NOMO-1 (cell line): Measurements from ENCODE around the gene KRTAP10-10.
"Not testable (repeated sequence)": the region's sequence is repeated elsewhere in the genome, so short reads cannot be mapped to it uniquely, and the experiment has no call there.

ENCODE experiments used
- DNase-seq, 2 experiments: peaks; one replicate each; lab custom pipeline; 2025; ENCODE audit not compliant: unreplicated experiment in 2 of 2; lab: John Stamatoyannopoulos, UW

Gene KRTAP10-10

DNA sequence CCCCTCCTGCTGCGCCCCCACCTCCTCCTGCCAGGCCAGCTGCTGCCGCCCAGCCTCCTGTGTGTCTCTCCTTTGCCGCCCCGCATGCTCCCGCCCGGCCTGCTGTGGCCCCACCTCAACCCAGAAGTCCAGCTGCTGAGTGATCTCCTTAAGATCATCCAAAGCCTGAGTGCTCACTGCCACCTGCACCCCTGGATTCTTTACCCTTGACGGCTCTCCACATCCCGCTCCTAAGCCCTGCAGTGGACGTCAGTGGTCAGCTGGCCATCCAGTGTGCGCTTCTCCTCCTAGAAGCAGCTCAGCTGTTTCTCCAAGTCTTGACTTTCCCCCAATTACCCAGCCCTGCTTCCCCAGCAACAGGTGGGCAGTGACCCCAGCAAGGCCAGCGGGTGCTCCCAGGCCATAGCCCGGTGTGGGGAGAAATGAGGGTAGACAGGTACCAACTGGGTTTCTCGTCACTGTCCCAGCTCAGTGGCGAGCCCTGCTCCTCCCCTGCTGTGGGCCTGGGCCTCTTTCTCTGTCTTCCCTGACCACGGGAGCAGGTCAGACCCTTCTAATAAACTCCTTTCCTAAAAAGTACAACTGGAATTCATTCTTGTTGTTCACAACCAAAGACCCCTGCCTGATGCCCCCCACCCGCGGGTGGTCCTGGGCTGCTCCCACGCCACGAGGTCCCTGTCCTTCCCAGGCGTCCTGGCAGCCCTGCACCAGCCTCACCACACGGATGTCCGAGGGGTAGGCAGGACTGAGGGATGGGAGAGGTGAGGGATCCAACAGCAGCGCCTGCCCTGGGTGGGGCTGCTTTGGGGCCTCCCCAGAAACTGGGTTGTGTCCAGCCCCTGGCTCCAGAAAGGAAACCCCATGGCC, 35.3 kb upstream of the KRTAP10-10 start:
- DNase-seq, result no peak

DNA sequence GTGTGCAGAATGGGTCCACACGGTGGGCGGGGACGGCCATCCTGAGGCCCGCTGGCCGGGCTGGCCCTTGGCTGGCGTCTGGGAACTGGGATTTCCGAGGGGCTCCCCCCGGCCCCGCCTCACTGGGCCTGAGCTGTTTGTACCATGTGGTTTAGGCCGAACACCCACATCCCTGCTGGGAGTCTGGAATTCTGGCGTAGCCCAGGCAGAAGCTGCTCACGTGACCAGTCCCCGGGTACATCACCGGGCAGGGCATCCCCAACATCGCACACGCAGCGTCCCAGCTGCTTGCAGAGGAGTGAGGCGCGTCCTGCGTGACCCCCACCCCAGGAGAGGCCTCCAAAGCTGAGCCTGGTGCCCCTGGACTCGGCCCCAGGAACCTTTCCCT, 34.7 kb upstream of the KRTAP10-10 start:
- no peak for DNase-seq

DNA sequence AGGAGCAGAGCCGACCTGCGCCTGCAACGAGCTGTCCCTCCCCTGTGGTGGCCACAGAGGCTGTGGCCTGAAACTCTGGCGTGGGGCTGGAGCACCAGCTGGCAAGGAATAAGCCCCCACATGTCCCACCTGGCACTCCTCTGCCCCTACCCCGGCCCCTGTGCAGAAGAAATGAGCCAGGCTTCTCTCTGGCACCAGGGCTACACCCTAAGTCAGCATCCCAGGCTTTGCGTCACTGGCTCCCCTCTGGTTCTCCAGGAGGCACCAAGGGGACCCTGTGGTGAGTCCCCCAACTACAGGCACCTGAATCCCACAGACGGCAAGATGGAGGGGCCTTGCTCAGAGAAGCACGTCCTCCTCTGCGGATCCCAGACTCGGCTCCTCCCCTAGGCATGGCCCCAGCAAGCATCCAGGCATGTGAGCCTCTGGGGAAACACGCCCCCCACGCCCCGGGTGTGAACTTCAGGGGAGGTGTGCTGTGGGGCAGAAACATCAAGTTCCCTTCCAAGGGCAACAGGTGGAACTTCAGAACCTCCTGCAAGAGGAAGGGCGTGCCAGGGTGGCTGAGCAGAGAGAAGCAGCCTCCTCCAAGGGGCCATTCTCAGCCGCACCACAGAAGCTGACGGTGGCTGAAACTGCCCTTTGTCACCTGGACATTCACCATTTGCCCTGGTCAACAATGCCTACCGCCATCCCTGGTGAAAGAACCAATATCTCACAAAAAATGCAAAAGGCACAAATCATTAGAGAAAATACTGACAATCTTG, 33.9 kb upstream of the KRTAP10-10 start:
- DNase-seq, result no peak

DNA sequence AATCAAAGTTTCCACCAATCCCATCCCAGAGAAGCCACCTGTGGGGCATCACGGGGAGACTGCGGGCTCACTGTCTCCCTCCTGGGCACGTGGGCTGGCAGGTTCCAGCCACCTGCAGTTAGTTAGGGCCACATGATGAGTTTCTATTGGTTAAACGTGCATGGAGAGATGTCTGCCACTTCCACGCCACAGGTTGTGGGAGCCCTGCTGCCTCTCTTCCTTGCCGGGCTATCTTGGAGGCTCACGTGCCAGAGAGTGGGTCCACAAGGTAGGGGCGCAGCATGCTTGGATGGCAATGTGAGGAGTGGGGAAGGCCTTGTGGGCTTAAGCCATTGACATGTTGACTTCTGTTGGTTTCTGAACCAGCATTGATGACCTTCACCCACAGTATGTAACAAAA, 33.2 kb upstream of the KRTAP10-10 start:
- DNase-seq, result no peak

DNA sequence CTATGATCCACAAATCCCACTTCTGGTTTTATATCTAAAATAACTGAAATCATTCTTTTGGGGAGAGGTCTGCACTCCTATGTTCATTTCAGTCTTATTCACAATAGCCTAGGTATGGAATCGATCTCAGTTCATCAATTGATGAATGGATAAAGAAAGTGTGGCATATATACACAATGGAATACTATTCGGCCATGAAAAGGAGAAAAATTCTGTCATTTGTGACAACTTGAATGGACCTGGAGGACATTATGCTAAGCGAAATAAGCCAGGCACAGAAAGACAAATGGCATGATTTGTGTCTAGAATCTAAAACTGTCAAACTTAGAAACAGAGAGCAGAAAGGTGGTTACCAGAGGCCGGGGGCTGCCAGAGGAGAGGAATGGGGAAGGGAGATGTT, 30.7 kb upstream of the KRTAP10-10 start:
- DNase-seq, result no peak

DNA sequence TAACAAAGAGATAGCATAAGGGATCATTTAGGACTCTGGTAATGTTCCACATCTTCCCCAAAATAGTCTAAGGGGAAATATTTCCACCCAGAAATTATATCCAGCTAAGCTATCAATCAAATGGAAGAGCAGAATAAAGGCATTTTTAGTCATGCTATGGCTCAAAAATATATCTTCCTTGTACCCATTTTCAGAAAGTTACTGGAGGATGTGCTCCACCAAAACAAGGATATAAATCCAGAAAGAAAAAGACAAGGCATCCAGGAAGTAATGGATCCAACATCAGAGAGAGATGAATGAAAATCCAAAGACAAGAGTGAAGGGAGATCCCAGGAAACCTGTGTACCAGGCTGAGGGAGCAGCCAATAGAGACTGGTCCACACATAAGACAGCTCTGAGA, 28.0 kb upstream of the KRTAP10-10 start:
- DNase-seq, result no peak

DNA sequence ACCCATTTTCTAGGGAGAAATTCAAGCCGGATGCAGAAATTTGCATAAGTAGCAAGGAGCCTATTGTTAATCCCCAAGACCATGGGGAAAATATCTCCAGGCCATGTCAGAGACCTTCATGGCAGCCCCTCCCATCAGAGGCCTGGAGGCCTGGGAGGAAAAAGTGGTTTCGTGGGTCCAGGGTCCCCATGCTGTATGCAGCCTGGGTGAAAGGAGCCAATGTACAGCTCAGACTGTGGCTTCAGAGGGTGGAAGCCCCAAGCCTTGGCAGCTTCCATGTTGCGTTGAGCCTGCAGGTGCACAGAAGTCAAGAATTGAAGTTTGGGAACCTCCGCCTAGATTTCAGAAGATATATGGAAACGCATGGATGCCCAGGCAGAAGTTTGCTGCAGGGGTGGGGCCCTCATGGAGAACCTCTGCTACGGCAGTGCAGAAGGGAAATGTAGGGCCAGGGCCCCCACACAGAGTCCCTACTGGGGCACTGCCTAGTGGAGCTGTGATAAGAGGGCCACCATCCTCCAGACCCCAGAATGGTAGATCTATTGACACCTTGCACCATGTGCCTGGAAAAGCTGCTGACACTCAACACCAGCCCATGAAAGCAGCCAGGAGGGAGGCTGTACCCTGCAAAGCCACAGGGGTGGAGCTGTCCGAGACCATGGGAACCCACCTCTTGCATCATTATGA, 26.9 kb upstream of the KRTAP10-10 start:
- not testable (repeated sequence) for DNase-seq

DNA sequence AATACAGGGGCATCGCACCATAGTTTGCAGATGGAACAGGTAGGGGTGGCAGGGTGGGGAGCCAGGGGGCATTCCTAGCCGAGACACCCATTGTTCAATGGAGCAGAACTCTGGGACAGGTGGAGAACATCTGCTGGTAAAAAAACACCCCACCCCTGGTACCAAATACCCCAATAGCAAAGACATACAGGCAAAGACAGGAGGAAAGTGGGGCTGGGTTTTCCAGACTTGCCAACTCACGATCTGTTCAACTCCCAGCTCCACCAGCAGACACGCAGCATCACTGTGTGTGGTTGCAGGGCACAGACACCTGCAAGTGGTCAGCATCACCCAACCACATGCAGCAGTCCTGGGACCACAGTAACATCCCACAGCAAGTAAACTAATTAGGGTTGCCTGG, 25.6 kb upstream of the KRTAP10-10 start:
- DNase-seq, result no peak

DNA sequence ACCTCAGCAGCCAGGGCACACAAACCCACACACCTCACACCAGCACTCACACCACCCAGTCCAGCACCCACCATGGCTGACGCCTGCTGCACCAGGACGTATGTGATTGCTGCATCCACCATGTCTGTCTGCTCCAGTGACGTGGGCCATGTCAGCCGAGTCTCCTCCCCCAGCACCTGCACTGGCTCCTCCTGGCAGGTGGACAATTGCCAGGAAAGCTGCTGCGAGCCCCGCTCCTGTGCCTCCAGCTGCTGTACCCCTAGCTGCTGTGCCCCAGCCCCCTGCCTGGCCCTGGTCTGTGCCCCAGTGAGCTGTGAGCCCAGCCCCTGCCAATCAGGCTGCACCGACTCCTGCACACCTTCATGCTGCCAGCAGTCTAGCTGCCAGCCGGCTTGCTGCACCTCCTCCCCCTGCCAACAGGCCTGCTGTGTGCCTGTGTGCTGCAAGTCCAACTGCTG, 25.1 kb upstream of the KRTAP10-10 start, which contains the start of gene KRTAP10-8:
KRTAP10-8 (plus strand) TSS at position 51 of the 458 bp plus-strand sequence; CDS start at position 73, 22 bp downstream.
- no peak for DNase-seq

DNA sequence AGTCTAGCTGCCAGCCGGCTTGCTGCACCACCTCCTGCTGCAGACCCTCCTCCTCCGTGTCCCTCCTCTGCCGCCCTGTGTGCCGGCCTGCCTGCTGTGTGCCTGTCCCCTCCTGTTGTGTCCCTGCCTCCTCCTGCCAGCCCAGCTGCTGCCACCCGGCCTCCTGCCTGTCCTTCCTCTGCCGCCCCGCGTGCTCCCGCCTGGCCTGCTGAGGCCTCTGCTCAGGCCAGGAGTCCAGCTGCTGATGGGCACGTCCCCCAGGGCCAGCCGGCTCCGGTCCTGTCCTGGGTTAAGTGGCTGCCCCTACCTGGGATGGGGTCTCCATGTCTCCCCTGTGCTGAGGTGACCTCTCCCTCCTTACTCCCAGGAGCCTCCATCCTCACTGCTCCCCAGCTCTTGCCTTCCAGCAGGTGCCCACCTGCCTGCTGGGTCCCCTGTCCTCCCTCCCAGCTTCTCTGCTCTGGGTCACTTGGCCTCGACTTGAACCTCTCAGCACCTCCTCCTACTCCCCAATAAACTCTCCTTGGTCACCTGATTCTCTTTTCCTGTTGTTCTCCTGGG, 24.4 kb upstream of the KRTAP10-10 start:
- no peak for DNase-seq

DNA sequence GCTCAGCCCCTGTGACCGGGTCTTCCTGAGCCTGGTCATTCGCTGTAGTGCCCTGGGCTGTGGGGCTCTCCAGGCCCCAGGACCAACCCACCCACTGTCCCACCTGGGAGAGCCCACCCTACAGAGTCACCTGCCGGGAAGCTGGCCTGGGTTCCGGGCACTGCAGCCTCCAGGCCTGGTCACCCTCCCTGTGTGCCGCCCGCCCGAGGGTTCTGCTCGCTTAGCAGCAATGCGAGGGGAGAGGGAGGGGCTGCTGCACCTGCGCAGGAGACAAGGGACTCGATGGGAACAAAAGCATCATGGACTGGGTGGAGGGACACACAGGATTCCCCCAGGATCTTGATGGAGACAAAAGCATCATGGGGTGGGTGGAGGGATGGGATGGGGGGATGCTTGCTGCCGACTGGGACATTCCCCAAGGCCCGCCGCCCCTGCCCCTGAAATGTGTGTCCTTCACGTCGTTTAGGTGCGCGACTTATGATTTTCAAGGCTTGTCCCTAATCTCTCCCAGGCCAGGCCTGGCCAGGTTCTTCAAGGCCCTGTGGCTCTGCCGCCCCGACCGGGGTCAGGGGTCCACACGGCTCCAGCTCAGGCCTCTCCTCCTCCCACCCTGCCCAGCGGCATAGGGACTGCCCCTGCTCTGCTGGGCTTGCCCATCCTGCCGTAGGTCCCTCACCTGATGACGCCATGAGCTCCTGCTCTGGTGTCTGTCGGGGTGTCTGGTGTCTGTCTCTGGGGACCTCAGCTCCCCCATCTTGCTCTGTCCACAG, 23.6 kb upstream of the KRTAP10-10 start:
- no peak for DNase-seq

DNA sequence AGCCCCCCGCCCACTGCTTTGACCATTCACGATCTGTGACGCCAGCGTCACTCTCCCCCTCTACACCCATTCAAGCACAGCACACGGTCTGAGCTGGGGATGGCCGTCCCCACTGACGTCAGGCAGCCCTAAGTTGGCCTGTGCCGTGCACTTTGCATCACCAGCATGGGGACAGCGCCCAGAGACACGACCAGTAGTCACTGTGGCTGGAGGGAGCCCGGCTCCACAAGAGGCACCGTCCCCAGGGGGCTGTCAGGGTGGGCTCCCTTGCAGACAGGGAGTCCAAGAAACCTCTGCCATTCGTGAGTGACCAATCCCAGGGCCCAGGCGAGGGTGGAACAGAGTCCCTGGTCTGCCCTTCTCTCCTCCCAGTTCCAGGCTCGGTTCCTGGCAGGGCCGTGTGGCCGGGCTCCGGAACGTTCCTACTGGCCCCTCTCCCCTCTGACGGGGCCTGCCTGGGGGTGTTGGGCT, 23.0 kb upstream of the KRTAP10-10 start:
- no peak for DNase-seq

DNA sequence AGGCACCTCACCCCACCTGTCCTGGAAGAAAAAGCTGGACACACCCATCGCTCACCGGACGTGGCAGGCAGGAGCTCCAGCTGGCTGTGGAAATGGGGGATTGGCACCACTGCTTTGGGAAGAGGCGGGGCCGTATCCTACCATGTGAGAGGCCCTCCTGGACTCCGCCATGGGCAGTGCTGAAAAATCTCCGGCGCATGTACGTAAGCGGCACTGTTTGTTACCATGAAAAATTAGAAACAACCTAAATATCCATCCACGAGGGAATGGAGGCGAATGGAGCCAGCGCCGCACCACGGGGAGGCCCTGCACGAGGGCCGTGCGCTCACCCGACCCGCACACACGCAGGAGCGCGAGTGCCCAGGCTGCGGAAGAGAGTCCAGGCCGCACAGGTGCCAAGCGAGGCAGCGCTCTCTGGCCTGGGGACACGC, 22.2 kb upstream of the KRTAP10-10 start:
- DNase-seq, result no peak

DNA sequence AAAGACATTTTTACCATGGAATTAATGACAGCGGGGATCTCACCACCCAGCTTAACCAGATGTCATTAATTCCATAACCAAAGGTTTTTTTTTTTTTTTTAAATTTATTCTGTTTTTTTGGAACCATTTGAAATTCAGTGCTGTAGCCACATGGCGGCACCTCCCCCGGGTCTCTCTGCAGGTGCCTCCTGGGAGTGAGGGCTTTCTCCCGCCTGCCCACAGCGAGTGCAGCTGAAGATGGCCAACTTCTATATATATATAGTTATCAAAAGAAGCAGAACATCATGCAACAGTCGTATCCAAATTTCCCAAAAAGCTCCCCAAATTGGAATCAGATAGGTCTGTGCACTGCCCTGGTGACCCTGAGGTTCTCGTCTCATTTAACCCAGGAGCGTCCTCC, 21.7 kb upstream of the KRTAP10-10 start:
- no peak for DNase-seq

DNA sequence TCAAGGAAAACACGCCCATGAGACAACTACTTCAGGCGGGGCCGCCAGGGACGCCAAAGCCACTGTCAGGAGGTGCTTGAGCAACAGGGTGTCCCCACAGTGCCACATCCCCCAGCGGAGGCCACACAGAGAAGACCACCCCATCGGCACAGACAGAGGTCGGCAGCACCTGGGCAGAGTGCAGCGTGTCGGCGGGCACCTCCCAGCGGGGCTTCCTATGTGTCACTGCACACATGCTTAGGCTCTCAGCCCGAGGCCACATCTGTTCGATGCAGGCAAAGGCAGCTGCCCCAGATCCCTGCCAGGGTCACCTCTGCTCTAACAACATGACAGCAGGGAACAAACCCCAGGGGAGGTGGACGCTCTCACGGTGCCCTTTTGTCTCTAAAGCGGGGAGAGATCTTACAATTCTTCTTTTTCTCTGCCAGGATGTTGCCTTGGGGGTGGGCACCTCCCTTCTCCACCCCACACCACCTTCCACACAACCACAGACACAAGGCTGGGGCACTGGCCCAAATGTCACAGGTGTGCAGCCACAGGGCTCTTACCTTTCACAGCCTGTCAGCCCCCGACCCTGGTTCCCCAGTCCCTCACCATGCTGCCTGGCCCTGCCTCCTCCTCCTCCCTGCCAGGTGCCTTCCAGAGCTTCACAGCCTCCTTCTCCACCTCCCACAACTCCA, 21.1 kb upstream of the KRTAP10-10 start:
- DNase-seq, result no peak

DNA sequence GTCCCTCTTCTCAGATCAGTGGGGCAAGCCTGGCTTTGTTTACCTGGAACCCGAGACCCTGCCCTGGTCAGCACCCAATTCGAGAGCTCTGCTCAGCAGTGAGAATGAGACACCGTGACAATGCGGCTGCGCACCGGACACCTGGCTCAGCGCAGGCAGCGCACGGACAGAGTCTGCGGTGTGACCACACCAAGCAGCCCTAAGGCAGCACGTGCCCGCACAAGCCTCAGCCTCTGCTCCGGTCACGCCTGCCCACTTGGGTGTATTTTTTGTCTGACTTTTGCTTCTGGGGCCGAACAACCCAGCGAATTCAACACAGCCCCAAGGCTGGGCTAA, 20.6 kb upstream of the KRTAP10-10 start:
- DNase-seq, result no peak

DNA sequence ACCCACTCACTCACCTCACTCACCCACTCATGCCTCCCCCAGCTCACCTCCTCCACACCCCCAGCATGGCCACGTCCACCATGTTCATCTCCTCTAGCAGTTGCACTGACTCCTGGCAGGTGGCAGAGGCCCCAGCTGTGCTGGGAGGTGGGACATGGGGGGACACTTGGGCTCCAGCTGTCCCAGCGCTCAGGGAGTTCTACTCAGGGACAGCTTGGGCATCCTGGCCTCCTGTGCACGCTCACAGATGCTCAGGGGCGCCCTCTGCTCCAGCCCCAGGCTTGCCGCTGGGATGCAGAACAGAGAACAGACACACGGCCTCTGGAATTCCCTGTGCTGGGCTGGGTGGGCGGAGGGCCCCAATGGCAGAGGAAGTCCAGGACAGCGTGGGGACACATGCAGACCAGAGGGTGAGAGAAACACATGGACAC, 20.1 kb upstream of the KRTAP10-10 start:
- no peak for DNase-seq

DNA sequence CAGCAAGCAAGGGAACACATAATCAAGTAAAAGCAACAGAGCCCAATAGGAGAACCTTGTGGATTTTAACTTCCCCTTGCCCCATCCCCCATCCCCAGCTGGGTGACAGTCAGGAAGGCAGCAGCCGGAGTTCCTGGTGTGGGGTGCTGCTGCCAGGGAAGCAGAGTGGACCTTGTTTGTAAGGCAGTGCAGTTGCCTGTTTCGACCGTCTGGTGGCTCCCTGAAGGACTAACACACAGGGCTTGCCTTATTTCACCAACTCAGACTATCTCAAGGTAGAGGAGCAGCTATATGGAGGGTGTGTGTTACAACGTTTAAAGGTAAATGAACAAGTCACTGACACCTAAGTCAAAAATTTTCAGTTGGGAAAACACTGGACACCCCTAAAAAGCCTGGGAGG, 18.7 kb upstream of the KRTAP10-10 start:
- no peak for DNase-seq

DNA sequence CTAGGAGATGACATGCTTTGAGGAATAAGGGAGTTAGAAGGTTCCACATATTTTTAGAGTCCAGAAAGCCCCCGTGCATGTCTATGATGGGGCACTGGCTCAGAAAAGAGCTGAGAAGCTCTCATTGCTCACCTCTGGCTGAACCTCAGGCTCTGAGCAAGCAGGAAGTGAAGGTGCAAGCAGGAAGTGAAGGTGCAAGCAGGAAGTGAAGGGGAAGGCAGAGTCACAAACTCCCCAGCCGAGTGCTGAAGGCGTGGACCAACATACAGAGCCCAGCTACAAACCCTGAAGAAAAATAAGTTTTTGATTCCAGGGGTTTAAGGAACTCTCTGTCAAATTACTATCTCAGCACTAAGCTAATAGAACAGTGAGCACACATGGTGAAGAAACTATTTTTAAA, 18.2 kb upstream of the KRTAP10-10 start:
- no peak for DNase-seq

DNA sequence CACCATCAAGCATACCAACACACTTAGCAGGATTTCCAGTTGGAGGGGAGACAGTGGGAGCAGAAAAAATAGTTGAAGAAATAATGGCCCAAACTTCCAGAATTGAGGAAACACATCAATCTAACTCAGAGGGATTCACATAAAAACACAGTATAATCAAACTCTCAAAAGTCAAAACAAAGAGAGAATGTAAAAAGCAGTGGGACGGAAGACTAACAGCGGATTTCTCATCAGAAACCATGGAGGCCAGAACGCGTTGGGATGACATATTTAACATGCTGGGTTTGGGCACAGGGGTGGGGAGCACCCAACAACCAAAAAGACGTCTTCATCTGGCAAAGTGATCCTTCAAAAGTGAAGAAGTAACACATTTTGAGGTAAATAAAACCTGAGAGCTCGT, 17.3 kb upstream of the KRTAP10-10 start:
- no peak for DNase-seq
